Stimulated activated CD4-positive, alpha-beta T cell treated with anti-CD3 and anti-CD28 coated beads, Interleukin-15, amount 100 ng/mL, for 1 hour (primary cell): ENCODE results near the gene ASIC4.
A peak's percentile ranks its signal among the peaks of the same experiment; 100 is the strongest.

ENCODE experiments used
- DNase-seq, 2 donors: peaks; one replicate each; pipeline ENCODE4 v3.0.0-alpha.2; 2020; ENCODE audit warnings: low read depth in 1 of 2, low spot score in 1 of 2

Gene ASIC4

GRCh38 chr2:219512524-219513216 is 1.6 kb upstream of the ASIC4 start:
- no peak for DNase-seq

DNA sequence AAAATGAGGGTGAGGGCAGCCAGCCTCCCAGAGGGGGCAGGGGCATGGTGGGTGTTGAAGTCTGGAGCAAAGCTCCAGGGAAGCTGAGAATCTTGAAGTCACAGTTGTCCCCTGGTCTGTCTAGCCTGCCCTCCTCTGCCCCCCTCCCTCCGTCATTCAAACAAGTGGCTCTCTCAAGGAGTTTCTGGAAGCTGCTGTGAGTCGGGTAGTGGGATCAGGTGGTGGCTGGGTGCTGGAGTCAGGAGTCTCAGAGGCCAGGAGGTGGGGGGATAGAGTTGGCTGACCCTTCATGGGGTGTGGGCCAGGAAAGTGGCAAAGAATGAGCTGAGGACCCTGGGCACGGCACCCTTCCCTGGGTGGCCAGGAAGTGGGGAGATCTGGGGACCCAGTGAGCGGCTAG is 495 bp upstream of the ASIC4 start:
- DNase-seq = no peak

DNA sequence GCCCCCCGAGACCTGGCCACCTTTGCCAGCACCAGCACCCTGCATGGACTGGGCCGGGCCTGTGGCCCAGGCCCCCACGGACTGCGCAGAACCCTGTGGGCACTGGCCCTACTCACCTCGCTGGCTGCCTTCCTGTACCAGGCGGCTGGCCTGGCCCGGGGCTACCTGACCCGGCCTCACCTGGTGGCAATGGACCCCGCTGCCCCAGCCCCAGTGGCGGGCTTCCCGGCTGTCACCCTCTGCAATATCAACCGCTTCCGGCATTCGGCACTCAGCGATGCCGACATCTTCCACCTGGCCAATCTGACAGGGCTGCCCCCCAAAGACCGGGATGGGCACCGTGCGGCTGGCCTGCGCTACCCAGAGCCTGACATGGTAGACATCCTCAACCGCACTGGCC is 554 bp downstream of the ASIC4 start:
- no peak for DNase-seq

GRCh38 chr2:219515874-219516629 is 1.8 kb downstream of the ASIC4 start:
- DNase-seq = no peak

DNA sequence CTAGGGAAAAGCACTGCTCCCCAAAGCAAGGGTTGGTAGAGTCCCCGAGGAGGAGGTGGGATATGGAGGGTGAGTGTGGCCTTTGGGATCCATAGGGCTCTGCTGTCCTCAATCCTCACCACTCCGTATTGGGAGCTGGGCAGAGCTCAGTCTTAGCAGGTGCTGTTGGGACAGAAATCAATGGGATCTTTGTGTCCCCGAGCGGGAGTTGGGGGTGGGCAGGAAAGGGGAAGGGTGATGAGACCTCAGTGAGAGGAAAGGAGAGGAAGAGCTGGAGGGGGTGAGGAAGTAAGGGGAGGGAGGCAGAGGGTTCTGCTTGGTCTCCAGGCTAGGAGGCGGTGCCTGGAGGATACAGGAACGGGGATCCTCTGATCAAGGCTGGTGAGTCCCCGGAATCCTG is 2.6 kb downstream of the ASIC4 start:
- DNase-seq = no peak

DNA sequence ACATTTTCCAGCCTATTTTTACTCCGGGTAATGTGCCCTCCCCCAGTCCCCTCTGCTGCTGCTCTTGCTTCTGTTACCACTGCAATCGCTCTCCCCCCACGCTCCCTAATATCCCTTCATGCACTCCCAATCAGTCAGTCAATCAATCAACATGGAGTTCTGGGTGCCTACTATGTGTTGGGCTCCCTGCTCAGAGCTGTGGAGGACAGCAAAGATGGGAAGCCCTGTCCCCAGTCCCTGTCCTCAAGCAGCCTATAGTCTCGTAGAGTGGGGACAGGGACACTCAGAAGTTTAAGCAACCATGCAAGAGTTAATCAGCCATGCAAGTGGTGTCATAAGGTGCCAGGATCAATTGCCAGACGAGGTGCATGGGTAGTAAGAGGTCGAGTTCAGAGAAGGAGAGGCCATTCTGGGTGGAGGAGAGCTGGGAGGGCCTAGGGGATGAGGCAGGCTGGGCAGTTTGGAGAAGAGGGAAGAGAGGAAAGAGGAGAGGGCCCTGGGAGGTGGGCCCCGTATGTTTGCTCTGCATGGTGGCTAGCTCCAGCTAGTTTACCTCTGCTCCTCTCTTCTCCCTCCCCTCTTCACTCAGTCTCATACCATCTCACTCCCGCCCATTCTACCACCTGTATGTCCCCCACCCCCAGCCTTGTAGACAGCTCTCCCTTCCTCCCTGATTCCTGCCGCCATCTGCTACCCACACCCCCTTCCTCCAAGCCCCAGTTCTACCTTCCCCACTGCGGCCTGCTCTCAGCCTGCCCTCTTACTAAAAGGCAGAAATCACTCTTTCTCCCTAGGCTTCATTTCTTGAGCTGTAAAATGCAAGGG is 3.9 kb downstream of the ASIC4 start:
- DNase-seq = no peak

GRCh38 chr2:219519526-219519916 is 5.2 kb downstream of the ASIC4 start:
- DNase-seq = no peak

DNA sequence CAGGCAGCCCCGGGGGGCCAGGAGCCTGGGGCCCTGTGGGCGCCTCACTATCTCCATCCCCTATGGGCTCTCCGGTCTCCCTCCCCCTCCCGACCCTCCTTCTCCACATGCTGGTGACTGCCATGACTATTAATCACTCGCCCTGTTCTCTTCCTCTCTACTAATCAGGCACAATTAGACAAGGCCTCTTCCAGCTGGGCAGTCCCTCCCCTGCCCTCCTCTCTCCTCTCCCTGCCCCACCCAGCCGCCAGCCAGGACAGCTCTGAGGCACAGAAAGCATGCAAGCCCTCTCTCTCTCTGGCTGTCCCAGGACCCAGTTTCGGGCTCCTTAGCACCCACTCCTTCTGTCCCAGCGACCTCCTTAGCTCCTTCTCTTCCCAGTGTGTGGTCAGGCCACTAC is 5.8 kb downstream of the ASIC4 start:
- DNase-seq = no peak

DNA sequence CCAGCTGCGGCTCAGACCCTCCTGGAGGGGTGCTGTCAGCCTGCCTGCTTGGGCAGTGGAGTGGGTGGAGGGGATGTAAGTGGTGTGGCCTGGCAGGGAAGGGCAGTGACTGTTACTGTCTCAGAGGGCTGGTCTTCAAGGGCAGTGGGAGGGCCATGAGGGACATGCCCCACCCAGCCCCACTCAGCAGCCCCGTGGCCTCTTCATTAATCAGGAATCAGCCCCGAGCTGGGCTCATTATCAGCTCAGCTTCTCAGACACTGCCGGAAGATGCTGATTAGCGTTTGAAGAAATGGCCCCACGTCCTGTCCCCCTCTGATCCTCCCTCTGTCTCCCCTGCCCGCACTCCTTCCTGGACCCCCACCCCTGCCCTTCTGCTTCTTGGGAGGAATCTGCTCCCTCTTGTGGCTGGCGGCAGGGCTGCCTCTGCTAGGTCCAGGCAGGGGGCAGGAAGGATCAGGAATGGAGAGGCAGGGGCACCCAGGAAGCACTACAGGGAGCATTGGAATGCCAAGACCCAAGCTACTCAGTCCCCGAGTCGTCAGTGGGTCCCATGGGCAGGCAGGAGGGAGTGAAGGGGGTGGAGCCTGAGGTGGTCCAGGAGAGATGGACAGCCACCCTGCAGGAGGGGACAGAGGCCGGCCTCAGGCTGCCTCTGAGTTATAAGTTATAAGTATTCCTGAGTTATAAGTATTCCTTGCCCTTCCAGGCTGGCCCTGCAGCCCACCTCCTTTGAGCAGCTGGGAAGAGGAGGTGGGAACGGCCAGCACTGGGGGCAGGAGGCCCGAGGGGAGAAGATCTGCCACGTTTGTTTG is 7.0 kb downstream of the ASIC4 start:
- DNase-seq = no peak

DNA sequence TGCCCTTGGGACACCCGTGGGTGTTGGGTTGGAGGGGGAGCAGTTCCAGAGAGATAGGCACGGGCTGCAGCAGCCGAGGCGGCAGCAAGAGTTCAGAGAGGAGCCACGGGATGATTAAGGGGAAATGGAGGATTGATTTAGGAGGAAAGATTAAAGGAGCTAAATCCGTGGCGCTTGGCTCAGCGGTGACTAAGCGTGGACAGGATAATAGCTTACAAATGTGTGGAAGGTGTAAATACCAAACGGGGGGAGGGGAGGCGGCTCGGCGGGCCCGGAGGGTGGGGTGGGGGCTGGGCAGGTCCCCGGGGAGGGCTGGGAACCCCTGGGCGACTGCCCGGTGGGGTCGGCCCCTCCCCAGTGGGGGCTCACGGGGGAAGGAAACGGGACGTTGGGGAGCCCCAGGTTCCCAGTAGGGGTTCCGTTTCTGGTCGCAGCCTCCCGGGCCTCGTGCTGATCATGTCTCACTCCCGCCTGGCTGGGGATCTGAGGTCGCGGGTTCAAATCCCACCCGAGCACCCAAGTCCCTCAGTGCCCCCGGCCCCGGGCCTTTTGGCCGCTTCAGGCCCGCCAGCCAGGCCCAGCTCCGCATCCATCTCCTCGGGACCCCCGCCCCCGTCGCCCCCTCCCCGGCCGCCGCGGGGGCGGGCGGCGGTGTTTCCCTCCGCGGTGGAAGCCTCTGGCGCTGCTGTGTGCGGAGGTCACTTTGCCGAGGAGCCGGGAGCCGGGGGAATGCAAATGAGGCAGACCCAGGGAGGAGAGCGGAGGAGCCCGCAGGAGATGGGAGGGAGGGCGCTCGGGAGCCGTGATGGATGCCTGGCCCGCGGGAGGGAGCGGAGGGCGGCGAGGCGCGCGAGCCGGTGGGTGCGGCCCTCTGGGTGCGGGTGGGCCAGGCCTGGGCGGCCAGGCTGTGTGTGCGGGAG is 8.1 kb downstream of the ASIC4 start:
- no peak for DNase-seq

GRCh38 chr2:219523031-219523671 is 8.9 kb downstream of the ASIC4 start:
- DNase-seq = no peak

DNA sequence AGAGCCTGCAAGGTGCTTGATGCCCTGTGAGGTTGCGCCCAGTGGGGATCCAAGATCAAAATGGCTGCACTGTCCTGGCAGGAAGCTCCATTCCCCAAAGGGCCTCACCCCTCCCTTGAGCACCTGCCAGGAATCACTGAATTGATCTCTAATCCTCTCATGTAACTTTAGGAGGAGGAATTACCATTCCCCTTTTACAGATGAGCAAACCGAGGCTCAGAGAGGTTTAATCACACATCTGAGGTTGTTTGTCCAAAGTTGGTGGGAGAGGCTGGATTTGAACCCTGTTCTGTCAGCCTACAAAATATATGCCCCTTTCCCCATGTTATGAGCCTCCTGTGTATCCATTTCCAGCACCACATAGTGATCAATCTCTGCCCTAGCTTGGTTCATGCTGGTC is 10.5 kb downstream of the ASIC4 start:
- no peak for DNase-seq

GRCh38 chr2:219525533-219526232 is 11.4 kb downstream of the ASIC4 start:
- DNase-seq = no peak

DNA sequence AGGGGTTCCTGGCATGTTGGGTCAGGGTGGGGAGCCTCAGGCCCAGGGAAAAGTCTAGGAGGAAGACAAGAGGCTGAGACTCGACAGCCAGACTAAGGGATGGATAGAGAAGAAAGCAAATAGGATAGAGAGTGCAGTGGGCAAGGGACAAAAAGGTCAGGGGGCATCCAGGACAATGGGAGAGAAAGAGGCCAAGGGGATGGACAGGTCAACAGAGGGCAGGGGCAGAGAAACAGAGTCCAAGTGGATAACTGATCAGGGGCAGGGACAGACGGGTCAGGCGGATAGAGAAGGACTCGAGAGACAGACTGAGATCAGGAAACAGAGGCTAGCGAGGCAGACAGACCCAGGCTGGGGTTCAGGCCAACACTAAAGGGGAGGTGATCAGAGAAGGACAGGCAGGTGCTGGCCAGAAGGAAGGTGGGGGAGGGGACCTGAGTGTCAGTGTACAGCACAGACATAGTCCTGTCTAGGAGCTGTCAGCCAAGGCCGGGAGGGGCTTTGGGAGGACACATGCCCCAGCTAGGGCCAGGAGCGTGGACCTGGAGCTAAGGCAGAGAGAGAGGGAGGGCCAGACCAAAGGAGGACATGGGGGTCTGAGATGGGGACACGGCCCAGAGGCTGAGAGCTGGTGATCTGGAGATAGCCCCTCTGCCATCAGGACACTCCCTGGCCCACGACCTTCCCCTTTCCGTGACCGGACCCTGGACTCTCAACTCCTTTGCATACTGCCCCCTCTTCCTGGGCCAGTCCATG is 12.2 kb downstream of the ASIC4 start:
- no peak for DNase-seq

DNA sequence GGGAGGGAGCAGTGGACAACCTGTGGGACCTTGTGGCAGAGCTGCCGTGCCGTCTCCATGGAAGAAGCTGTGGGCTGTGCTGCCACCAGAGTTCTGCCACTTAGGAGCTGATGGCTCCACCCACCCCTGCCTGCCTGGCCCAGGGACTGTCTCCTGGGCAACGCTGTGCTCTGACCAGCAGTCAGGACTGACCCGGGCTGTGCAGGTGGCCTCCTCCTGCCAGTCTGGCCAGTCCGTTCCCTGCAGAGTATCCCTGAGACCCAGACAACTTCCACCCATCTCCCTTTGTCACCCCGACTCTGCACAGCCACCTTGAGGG is 12.8 kb downstream of the ASIC4 start:
- no peak for DNase-seq

DNA sequence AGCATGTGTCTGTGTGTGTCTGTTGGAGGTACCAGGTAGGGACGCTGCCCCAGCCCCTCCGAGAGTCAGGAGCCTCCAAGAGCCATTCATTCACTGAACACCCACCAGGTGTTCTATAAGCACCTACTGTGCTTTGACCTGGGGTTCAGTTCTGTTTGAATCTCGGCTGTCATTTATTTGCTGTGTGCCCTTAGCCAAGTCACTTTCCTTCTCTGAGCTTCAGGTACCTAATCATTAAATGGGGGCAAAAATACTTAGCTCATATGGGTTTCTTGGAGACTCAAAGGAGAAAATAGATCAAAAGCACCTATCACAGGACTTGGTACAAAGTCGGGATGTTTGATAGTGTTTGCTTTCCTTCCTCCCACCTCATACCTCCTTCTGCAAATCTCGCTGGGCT is 13.2 kb downstream of the ASIC4 start:
- no peak for DNase-seq

DNA sequence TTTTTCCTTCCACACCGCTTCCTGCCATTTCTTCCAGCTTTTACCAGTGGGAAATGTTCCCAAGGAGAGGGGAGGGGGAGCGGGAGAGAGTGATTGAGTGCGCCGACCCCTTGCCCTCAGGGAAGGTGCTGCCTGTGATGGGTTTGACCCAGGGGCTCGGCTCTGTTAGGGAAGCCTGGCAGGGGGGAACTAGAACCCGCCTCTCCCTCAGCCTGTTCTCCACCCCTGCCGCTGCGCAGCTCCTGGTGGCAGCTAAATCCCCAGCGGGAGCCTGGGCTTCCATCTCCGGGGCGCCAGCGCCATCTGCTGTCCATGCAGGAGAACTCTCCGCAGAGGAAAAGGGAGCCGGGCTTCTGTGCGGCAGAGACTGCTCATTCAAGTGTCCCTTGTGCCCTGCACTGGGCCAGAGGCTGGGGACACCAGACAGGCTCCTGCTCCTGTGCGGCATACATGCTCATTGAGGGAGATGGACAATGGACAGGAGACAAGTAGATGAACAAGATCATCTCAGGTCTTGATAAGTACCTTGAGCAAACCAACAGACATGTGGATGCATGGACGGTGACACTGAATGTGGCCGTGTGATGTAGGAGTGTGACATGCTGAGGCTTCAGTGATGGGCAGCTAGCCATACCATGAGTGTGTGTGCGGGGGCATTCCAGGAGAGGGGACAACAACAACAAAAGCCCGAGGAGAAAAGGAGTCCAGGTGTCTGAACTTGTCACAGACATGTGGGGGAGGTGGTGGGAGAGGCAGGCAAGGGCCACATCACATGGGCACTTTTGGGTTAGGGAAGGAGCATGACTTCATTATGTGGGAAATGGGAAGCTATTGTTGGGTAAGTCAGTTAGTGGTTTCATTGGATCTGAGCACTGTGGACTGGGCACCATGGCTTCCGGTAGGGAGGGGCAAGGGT is 16.0 kb downstream of the ASIC4 start:
- peak; percentile 70 to 79 for DNase-seq
